GM21390 (cell line): ENCODE results near the gene IGF2BP1.

Experiments used
- ATAC-seq: cut with Tn5 transposase; IDR thresholded peaks from one replicate; pipeline ENCODE4 v1.9.1; 2021; ENCODE audit not compliant: unreplicated experiment

IGF2BP1 gene

DNA sequence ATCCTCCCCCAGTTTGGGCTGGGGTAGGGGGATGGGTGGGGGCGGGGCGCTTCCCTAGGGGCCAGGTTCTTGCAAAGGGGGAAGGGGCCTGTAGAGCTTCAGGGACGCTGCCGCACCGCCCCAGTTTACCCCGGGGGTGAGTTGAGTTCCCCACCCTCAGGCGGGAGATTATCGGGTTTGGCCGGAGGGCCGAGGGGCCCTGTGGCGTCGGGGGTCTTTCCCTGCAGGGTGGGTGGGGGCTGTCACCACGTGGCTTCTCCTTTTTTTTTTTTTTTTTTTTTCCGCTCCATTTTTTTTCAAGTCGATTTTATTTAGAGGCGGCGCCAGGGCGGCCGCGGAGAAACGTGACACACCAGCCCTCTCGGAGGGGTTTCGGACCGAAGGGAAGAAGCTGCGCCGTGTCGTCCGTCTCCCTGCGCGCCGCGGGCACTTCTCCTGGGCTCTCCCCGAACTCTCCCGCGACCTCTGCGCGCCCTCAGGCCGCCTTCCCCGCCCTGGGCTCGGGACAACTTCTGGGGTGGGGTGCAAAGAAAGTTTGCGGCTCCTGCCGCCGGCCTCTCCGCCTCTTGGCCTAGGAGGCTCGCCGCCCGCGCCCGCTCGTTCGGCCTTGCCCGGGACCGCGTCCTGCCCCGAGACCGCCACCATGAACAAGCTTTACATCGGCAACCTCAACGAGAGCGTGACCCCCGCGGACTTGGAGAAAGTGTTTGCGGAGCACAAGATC lies at the start of gene IGF2BP1:
IGF2BP1 (plus strand) TSS at position 283 of the 724 bp plus-strand sequence; CDS start at position 644, 361 bp downstream.
- no peak for ATAC-seq

DNA sequence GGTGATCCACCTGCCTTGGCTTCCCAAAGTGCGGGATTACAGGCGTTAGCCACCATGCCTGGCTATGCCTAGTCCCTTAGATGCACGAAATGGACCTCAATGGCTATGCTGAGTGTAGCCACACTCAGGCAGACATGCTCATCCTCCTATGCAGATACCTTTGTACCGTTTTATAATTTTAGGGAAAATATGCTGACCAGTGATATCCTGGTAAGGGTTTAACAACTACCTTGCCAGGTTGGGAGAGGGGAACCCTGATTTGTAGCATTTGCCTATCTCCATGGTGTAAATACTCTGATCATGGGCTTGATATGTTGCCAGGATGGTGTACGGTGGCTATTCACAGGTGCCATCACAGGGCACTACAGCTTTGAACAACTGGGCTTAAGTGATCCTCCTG lies 45.6 kb upstream of the IGF2BP1 start:
- ATAC-seq = no peak

DNA sequence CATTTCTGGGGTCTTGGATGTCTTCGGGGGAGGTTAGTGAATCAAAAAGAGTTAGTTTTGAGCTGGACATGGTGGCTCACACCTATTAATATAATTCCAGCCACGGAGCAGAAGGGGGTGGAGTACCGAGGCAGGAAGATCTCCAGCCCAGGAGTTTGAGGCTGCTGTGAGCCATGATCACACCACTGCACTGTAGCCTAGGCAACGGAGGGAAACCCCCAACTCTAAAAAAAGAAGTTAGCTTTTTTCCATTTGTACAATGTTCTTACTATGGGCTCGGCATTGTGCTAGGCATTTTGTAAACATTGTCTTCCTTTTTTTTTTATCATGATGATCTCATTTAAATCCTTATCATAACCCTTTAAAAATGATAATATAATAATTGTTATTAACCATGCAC lies 44.3 kb upstream of the IGF2BP1 start:
- ATAC-seq = no peak

DNA sequence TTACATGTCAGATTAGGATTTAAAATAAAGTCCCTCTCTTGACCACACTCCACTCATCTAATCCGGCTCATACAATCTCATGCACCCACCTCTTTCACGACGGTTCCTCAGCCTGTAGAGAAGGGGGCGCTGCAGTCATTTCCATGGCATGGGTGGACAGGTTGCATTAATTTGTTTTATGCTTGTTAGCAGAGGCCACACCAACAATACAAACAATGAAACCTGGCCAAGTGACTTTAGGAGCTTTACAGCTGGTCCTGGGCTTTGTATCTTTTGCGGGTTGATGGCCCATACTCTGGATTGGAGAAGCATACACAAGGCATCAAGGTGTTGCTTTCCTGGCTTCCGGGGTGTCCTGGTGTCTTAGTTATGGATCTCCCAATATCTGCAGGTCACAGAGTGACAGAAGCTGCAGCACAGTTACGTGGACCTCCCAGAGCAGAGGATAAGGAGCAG lies 42.9 kb upstream of the IGF2BP1 start:
- no peak for ATAC-seq

DNA sequence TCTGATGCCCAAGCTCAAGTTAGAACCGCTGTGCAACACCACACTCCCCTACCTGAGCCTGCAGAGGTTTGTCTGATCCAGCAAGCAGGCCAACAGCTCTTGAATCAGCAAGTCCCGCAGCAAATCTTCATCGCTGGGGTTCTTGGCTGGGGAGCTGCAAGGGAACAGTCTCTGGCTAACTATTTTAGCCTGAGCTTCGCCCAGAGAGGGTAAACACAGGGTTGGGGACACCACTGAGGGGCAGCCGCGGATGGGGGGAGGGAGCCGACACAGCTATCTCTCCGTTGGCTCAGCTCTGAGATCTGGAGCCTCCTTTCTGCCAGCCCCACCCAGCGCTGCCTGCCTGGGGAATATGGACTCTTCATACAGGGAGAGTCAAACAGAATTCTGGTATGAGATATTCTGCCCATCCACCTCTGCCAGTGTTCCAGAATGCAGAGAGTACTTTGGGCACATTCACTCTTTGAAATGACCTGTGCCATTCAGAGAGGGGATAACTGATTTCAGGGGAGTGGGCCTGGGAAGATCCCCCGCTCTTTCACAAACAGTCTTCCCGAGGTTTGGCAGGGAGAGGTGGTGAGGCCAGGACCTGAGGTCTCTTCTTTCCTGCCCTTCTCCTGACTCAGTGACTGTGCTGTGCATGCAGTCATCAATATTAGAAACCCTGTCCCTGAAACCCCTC lies 36.2 kb upstream of the IGF2BP1 start:
- ATAC-seq = no peak

DNA sequence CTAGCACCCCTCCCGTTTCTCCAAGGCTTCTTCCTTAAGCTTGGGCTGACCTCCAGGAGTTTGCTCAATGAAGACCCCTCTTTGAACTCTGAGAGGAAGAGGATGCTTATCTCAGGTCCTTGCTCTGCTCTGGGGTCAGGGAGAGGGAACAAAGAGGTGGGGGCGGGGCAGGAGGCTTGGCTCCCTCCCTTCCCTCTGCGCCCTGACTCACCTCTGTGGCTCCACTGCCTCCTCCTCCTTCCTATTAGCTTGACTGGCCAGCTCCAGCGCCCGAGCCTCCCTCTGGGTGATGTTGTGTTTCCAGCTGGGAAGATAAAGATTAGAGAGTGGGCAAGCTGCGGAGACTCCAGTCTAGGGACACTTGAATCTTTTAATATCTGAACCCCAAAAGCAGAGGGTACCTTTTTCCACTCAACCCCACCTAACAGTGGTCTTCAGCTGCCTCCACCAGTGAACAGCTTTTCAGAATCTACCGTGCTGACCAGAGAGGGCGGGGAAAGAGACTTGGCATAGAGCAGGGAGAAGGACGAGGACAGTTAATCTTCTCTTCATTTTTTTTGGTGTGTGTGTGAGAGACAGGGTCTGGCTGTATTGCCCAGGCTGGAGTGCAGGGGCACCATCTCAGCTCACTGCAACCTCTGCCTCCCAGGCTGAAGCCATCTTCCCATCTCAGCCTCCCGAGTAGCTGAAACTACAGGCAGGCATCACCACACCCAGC lies 35.5 kb upstream of the IGF2BP1 start:
- no peak for ATAC-seq

DNA sequence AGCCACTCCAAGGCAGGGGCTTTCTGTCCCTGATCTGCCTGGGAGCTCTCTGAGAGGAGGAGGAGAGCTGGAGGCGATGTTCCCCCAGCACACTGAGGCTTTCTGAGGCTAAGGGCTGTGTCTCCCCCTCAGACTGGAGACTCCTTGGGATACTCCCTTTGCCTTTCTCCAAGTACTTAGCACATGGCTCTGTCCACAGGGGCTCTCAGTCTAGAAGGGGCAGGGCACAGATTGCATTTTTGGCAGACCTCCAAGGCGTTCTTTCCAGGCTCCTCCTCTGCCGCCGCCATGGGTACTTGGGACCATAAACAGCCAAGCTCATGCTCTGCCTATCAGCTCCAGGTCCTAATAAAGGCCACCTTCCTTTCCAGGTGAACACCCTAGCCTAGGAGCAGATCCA lies 27.0 kb upstream of the IGF2BP1 start:
- no peak for ATAC-seq

DNA sequence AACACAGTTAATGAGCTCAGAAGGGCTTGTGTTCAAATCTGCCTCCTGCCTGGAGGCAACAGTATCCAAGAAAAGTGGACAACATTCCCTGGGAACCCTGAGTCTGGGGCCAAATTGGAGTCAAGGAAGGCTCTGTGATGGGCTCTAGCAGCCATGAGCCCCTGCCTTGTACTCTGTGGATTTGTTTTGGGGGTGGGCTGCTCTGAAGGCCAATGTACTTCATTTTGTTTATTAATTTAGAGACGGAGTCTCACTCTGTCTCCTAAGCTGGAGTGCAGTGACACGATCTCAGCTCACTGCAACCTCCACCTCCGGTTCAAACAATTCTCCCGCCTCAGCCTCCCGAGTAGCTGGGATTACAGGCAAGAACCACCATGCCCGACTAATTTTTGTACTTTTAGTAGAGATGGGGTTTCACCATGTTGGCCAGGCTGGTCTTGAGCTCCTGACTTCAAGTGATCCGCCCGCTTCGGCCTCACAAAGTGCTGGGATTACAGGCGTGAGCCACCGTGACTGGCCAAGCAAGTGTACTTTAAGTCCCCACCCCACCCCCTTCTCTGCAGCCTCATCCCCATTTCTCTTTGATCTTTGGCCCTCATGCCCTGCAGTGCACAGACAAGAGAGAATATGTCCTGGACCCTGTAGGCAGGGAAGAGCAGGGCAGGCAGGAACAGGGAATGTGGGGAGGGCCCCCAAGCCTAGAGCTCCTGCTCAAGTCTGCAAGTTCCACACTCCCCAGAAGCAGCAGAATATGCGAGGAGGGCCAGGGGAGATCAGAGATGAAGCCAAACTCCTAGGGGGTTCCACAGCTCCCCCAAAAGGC lies 26.1 kb upstream of the IGF2BP1 start:
- ATAC-seq = no peak

DNA sequence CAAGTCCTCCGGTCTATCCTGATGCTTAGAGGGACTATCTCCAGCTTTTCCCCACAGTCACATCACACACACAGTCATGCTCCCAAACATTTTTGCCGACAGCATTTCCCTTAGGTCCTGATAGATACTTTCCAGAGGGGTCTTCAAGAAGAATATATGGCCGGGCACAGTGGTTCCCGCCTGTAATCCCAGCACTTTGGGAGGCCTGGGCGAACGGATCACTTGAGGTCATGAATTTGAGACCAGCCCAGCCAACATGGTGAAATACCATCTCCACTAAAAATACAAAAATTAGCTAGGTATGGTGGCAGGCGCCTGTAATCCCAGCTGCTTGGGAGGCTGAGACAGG lies 24.5 kb upstream of the IGF2BP1 start:
- no peak for ATAC-seq

DNA sequence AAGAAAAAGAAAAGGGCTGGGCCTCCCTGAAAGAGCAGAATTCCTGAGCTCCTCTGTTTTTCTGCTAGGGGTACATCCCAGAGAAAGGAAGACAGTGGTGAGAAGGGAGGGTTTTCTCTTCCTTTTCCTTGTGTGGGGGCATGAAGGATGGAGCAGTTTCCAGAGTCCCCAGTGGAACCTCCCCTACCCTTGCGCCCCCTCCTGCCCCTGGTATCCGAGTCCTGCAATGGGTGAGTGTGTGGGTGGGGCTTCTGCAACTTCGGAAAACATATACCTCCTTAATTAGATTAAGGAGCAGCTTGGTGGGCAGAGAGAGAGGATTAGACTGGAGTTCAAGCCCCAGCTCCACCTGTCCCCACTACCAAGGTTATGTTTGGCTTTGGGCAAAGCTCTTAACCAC lies 23.4 kb upstream of the IGF2BP1 start:
- ATAC-seq = no peak

DNA sequence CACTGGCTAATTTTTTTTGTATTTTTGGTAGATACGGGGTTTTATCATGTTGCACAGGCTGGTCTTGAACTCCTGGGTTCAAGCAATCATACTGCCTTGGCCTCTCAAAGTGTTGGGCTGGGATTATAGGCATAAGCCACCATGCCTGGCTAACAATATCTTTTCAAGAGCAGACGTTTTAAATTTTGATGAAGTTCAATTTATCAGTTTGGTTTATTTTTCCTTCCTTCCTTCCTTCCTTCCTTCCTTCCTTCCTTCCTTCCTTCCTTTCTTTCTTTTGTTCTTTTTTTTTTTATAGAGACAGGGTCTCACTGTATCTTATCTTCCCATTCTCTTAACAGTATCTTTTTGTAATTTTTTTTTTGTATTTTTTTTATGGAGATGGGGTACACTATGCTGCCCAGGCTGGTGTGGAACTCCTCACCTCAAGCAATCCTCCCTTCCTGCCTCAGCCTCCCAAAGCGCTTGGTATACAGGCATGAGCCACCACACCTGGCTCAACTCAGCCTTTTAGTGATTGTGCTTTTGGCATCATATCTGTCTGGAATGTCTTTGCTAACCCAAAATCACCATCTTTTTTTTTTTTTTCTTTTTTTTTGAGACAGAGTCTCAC lies 15.2 kb upstream of the IGF2BP1 start:
- ATAC-seq = no peak

DNA sequence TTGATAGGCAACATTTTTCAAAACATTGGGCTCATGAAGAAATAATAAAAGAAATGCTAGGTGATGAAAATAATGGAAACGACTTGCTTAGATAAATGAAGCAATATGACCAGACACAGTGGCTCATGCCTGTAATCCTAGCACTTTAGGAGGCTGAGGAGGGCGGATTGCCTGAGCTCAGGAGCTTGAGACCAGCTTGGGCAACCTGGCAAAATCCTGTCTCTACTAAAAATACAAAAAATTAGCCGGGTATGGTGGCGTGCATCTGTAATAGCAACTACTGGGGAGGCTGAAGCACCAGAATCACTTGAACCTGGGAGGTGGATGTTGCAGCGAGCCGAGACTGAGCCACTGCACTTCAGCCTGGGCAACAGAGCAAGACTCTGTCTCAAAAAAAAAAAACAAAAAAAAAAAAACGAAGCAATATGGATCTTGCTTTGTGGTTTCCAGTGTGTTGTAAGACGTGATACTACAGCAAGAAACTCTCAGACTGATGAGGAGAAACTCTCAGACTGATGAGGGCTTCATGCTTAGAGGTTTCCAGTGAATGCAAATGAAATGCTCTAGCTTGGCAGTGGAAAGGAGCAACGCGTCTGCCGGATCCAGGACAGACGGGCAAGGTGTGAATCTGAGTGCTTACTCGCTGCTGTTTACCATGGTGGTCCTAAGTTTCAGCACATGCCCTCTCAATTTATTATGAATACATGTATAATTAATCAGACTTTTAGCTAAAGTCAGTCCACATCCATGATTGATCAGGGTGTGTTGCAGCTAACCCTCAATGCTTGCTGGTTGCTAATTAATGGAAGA lies 11.5 kb upstream of the IGF2BP1 start:
- ATAC-seq = no peak

DNA sequence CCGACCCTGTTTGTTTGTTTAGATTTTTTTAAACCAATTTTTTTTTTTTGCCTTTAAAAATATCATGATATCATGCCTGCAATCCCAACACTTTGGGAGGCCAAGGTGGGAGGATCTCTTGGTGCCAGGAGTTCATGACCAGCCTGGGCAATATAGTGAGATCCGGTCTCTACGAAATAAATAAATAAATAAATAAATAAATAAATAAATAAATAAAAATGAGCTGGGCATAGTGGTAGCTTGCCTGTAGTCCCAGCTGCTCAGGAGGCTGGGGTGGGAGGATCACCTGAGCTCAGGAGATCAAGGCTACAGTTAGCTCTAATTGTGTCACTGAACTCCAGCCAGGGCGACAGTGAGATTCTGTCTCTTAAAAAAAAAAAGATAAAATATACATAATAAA lies 8.1 kb upstream of the IGF2BP1 start:
- no peak for ATAC-seq

DNA sequence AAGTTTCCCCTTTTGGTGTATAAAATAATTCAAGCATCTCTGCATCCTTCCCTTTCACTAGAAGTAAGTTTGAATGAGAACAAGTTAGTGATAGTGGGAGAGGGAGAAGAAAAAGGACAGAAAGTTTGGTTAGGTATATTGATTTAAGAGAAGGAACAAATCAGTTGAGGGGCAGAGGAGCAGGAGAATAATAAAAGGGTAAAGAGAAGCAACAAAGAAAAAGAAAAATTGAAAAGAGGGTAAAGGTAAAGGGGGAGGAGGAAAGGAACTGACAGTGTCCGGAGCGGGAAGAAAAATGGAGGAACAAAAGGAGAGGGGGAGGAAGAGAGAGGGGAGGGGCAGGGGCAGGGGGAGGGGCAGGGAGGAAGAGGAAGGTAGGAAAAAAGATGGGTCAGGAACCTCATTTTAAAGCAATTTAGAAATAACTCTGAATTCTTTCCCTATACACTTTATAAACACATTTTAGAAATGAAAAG lies 6.3 kb upstream of the IGF2BP1 start:
- ATAC-seq = no peak

DNA sequence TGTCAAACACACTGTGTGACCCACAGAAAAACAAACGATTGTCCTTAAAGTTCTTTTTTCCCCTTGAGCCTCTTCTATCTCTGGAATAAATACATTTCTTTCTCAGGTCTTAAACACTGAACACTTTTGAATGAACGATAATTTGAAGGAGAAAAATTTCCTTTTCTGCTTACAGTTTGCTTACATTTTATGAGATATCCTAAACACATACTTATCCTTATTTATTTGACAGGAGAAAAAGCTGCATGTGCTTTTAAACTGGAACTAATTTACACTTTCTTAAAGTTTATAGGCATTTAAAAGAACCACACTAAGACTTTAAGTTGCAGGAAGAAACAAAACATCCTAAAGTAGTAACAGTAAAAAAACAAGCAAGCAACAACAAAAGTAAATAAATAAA lies 4.7 kb upstream of the IGF2BP1 start:
- no peak for ATAC-seq

DNA sequence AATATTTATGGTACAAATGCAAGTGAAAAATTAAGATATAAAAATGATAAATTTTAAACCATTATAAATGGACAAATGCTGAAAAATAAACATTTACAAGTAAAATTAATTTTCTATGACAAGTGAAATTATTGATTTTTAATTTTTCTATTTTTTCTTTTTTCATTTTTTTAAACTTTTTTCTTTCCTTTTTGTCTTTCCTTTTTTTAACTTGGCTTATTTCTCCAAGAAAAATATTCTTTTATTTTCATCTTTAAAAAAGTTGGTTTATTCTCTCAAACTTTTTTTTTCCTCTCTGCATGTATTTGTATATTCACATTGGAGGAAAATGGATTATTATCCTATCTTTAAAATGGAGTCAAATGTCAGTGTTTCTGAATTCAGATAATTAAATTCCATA lies 3.9 kb upstream of the IGF2BP1 start:
- ATAC-seq = no peak

DNA sequence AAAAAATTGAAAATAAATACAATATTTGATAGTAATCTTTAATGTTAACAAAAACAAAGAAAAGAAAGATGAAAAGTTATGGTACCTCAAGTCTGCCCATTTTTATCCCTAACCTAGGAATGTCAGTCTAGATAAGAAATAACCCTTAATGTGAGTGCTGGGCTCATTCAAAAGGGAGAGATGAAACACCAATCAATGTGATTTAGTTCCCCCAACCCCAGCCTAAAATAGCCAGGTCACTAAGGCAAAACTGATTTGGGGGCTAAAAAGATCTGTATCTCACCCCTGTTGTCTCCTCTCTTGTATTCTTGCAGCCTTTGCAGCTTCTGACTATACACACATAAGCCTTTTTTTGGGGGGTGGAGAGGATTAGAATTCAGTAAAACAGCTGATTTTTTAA lies 3.2 kb upstream of the IGF2BP1 start:
- no peak for ATAC-seq

DNA sequence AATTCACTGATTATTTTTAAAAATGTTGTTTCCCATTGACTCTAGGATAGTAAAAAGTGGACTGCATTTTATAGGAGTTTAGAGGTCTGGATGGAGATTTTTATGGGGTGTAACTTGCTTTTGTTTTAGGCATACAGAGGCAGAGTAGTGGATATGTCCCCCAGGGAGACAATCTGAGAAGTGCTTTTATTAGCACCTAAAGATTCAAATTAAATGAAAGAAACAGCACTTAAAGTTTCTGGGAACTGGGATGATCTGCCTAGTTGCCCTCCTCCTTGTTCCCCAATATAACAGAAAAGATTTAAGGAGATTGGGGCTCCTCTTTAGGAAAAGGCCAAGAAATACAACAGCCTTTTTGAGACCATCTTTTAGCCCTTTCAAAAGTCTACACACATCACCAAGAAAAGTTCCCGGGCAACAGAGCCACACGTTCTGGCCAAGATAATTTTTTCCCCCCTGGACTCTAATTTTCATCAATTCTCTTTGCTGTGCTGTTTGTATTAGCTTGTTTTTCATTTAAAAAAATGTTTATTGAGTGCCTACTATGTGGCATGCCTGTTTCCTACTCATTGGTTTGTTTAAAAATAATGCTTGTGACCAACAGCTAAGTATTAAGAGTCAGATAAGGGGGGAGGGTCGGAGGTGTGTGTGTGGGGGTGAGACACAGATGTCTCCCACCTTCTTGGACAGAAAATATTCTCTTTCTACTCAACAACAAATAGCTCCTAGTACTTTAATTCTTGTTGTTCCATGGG lies 2.5 kb upstream of the IGF2BP1 start:
- no peak for ATAC-seq

DNA sequence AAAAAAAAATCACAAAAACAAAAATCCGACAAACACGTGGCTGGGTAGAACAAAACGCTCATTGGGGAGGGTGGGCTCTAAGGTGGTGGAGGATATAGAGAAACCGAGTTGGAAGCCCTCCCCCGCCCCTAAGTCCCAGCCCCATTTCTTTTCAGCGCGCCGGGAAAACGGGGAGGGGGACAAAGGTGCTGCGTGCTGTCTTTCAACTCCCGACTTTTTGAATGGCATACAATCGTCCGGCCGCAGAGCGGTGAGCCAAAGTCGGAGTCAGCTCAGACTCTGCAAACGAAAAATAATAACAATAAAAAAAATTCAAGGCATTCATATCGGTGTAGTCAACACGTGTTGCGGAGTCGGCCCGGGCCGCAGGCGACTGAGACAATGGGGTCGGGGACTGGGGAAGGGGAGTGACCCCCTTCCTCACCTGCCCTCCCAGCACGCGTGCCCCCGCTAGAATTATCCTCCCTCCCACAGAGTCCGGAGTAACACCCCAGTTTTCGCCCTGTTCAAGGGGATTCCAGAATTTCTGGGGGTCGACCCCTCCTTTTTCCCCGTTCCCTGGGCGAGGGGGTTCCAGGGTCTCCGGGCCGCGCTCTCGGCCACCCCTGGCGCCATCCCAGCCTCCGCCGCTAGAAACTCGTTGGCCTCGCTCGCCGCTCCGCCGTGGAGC lies 1.7 kb upstream of the IGF2BP1 start:
- ATAC-seq = no peak
